Stomach (tissue), 9 donors: Measurements from ENCODE around the gene LRMDA. TPM values are rescaled to one million over a fixed set of nuclear protein-coding genes. Genes with fewer than 3 reads are reported as not detected.

Experiments
- DNase-seq, 2 donors: peaks; one replicate each; pipeline versions ENCODE4 v3.0.0 to v3.0.0-alpha.2; 2013 to 2019
- H3K27ac ChIP-seq, 5 donors: fragments of 200-600 bp in 4 of 5; sonication (generic) in 4 of 5; one replicate each; pipeline ENCODE4 v1.5.1; 2013 to 2019; ENCODE audit warnings: mild to moderate bottlenecking in 1 of 5, moderate library complexity in 1 of 5
- H3K27me3 ChIP-seq, 3 donors: fragments of 200-600 bp; sonication (generic); one replicate each; pipeline ENCODE4 v1.5.1; 2017 to 2019; ENCODE audit warnings: mixed run types in 1 of 3
- H3K36me3 ChIP-seq, 4 donors: fragments of 200-600 bp; sonication (generic); 1 replicate in 3 of 4; 2 replicates in 1 of 4; pipeline ENCODE4 v1.5.1; 2016 to 2019
- H3K4me1 ChIP-seq, 4 donors: fragments of 200-600 bp; sonication (generic); one replicate each; pipeline ENCODE4 v1.5.1; 2016 to 2019
- H3K4me3 ChIP-seq, 4 donors: fragments of 200-600 bp; sonication (generic) in 3 of 4; one replicate each; pipeline ENCODE4 v1.5.1; 2016 to 2019; ENCODE audit warnings: mild to moderate bottlenecking in 1 of 4
- H3K9me3 ChIP-seq, 4 donors: fragments of 200-600 bp; sonication (generic); one replicate each; pipeline ENCODE4 v1.5.1; 2016 to 2019
- CTCF ChIP-seq, 7 experiments: fragments of 450-650 bp in 4 of 7; fragments of 200-600 bp in 3 of 7; sonication (generic) in 3 of 7; IDR thresholded peaks; one replicate each; pipeline ENCODE4 v1.5.1; 2016 to 2019; ENCODE audit warnings: antibody characterized with exemption in 7 of 7, control low read depth in 2 of 7, mild to moderate bottlenecking in 1 of 7
- EP300 ChIP-seq: sonication (generic); formaldehyde crosslinking; IDR thresholded peaks from one replicate; pipeline ENCODE4 v1.6.1; 2017; ENCODE audit warnings: antibody characterized with exemption
- POLR2A ChIP-seq, 4 donors: fragments of 450-650 bp; IDR thresholded peaks; one replicate each; pipeline ENCODE4 v1.6.1; 2016; ENCODE audit warnings: antibody characterized with exemption in 4 of 4, control low read depth in 2 of 4, mild to moderate bottlenecking in 1 of 4, moderate library complexity in 1 of 4
- POLR2AphosphoS5 ChIP-seq, 3 donors: sonication (generic); formaldehyde crosslinking; IDR thresholded peaks; one replicate each; pipeline ENCODE4 v1.6.1; 2016; ENCODE audit warnings: antibody characterized with exemption in 3 of 3
- WGBS, 5 donors: extraction: QIAGEN DNeasy Blood & Tissue Kit in 3 of 5; methylation state at CpG; one replicate each; pipeline versions ENCODE4 v1.1.5 to v1.1.7; 2013 to 2018; 5-methylcytosine and 5-hydroxymethylcytosine counted together
- intact Hi-C: fragments of 100-400 bp; cut with DNase I; formaldehyde crosslinking; loops from one replicate; pipeline ENCODE4 v1.15.1; 2023; ENCODE audit warnings: low total_unique reads
- polyA plus RNA-seq, 3 donors: library from polyadenylated mRNA; stranded (reverse); fragments of 200-250 nt; gene quantifications; one replicate each; pipeline ENCODE4 v1.2.3, GENCODE V29; 2013
- total RNA-seq, 5 donors: library from RNA; depleted of rRNA; stranded (reverse); fragments of >200 nt; gene quantifications; one replicate each; pipeline versions ENCODE4 v1.1.0 to v1.2.3, GENCODE V29; 2014 to 2016
- donor health status: healthy with polysubstance abuse.
- donor health status: Bipolar disorder and iron deficiency.
- donor health status: healthy.

LRMDA gene
- total and polyA plus RNA-seq, 8 donors: 1.3 to 30.2 (median 13.6) TPM; not detected in 1

- H3K36me3 ChIP-seq: no peaks in the 10 kb centered on the region
- H3K4me1 ChIP-seq: peaks cover 0 to 35% (median 8%) of the 10 kb centered on the region in 4 donors
- no peak overlapping the region for H3K4me3 ChIP-seq
- TF ChIP-seq POLR2A (IDR thresholded peaks at IDR 0.05) (no peak), EP300 (no peak), POLR2AphosphoS5 (IDR thresholded peaks at IDR 0.05) (no peak), CTCF (IDR thresholded peaks at IDR 0.05) (no peak)
- DNase-seq: no peak
- 94 to 97% (median 97%) methylated on average over 3 of the region's 3 CpGs for WGBS, 5 donors
- no peaks in the 10 kb centered on the region for H3K27me3 ChIP-seq
- H3K9me3 ChIP-seq: no peaks in the 10 kb centered on the region
- no peak overlapping the region for H3K27ac ChIP-seq
- intact Hi-C loops: no loop called here
Observed at GRCh38 chr10:76067447-76067846, 636.0 kb downstream of the LRMDA start.

GRCh38 chr10:76068856-76069255 is 637.4 kb downstream of the LRMDA start:
- intact Hi-C loops: no loop called here
- TF ChIP-seq EP300: no peak
- no peak for TF ChIP-seq POLR2A (IDR thresholded peaks at IDR 0.05)
- no peak for TF ChIP-seq CTCF (IDR thresholded peaks at IDR 0.05)
- no peak for TF ChIP-seq POLR2AphosphoS5 (IDR thresholded peaks at IDR 0.05)
- Histone ChIP-seq H3K4me3 (no peak overlapping the region), H3K9me3 (no peaks in the 10 kb centered on the region), H3K36me3 (no peaks in the 10 kb centered on the region), H3K27ac (no peak overlapping the region), H3K4me1 (peaks cover 0 to 43% (median 8%) of the 10 kb centered on the region in 4 donors), H3K27me3 (no peaks in the 10 kb centered on the region)
- DNase-seq: no peak
- 82 to 99% (median 90%) methylated on average over 3 of the region's 3 CpGs for WGBS, 5 donors

- WGBS, 5 donors: 80 to 89% (median 85%) methylated on average over 5 of the region's 5 CpGs
- Histone ChIP-seq H3K9me3 (no peaks in the 10 kb centered on the region), H3K4me1 (peaks cover 0 to 43% (median 8%) of the 10 kb centered on the region in 4 donors), H3K27me3 (no peaks in the 10 kb centered on the region), H3K27ac (peak overlapping the region in 2 of 5 donors; percentile 36 to 40), H3K4me3 (no peak overlapping the region), H3K36me3 (no peaks in the 10 kb centered on the region)
- intact Hi-C loops: no loop called here
- DNase-seq: no peak
- TF ChIP-seq CTCF (IDR thresholded peaks at IDR 0.05) (no peak), POLR2AphosphoS5 (IDR thresholded peaks at IDR 0.05) (no peak), POLR2A (IDR thresholded peaks at IDR 0.05) (no peak), EP300 (no peak)
Observed at GRCh38 chr10:76070916-76071315, 639.5 kb downstream of the LRMDA start.

GRCh38 chr10:76071653-76072365 is 640.4 kb downstream of the LRMDA start:
- intact Hi-C loops: no loop called here
- H3K9me3 ChIP-seq: no peaks in the 10 kb centered on the region
- WGBS, 5 donors: 50 to 76% (median 63%) methylated on average over 5 of the region's 5 CpGs
- no peaks in the 10 kb centered on the region for H3K27me3 ChIP-seq
- peaks cover 0 to 43% (median 8%) of the 10 kb centered on the region in 4 donors for H3K4me1 ChIP-seq
- peak overlapping the region in 1 of 5 donors; percentile 6 for H3K27ac ChIP-seq
- TF ChIP-seq POLR2AphosphoS5 (IDR thresholded peaks at IDR 0.05) (no peak), CTCF (IDR thresholded peaks at IDR 0.05) (no peak)
- no peak overlapping the region for H3K4me3 ChIP-seq
- H3K36me3 ChIP-seq: no peaks in the 10 kb centered on the region
- peak in 1 of 2 donors; percentile 63 for DNase-seq
